Measurements from ENCODE around the gene EDN3. TPM values are rescaled to one million over a fixed set of nuclear protein-coding genes. Genes with fewer than 3 reads are reported as not detected.

Gene EDN3
- total and polyA plus RNA-seq, 2 donors (not counting 1 experiment from before 2014, with no cell fraction given): not detected

DNA sequence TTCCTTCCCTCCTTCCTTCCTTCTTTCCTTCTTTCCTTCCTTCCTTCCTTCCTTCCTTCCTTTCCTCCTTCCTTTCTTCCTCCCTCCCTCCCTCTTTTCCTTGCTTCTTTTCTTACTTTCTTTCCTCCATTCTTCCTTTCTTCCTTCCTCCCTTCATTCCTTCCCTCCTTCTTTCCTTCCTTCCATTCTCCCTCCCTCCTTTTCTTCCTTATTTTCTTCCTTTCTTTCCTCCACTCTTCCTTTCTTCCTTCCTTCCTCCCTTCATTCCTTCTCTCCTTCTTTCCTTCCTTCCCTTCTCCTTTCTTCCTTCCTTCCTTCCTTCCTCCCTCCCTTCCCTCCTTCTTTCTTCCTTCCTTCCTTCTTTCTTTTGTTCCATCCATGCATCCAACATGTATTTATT is 35.1 kb upstream of the EDN3 start:
- no peak for TF ChIP-seq CTCF (conservative IDR thresholded peaks at IDR 0.05 in 1 of 2, IDR thresholded peaks at IDR 0.05 in 1 of 2; ENCODE audit: low read depth in 1 of 2, low read length in 2 of 2)
- TF ChIP-seq EZH2 (IDR thresholded peaks at IDR 0.05; ENCODE audit: low read length, missing control alignments): no peak
- DNase-seq (ENCODE audit: low read depth in 2 of 2): no peak
- H3K79me2 ChIP-seq (ENCODE audit: control insufficient read depth, insufficient read depth, low read length): no peaks in the 10 kb centered on the region
- no peak overlapping the region for H3K27ac ChIP-seq (ENCODE audit: insufficient read depth, low read length)
- H3K4me3 ChIP-seq (replicated peaks in 1 of 4; ENCODE audit: control extremely low read depth in 1 of 4, insufficient read depth in 1 of 4, low read depth in 3 of 4, low read length in 4 of 4): no peak overlapping the region
- no peaks in the 10 kb centered on the region for H3K27me3 ChIP-seq (ENCODE audit: control insufficient read depth, insufficient read depth, low read length)
- H4K20me1 ChIP-seq (ENCODE audit: control insufficient read depth, extremely low read depth, insufficient read depth, low read length): no peaks in the 10 kb centered on the region
- no peak overlapping the region for H3K9ac ChIP-seq (ENCODE audit: insufficient read depth, low read length)
- H3K4me1 ChIP-seq (ENCODE audit: control insufficient read depth, extremely low read depth, insufficient read depth, low read length): no peaks in the 10 kb centered on the region
- H3K4me2 ChIP-seq (ENCODE audit: extremely low read depth, insufficient read depth, low read length): no peak overlapping the region
- no peaks in the 10 kb centered on the region for H3K9me3 ChIP-seq (ENCODE audit: control insufficient read depth, insufficient read depth, low read depth, low read length)
- H2AFZ ChIP-seq (ENCODE audit: low read length): no peak overlapping the region
- no peaks in the 10 kb centered on the region for H3K36me3 ChIP-seq (ENCODE audit: control insufficient read depth, insufficient read depth, low read length)

- TF ChIP-seq CTCF (conservative IDR thresholded peaks at IDR 0.05 in 1 of 2, IDR thresholded peaks at IDR 0.05 in 1 of 2; ENCODE audit: low read depth in 1 of 2, low read length in 2 of 2) (no peak), EZH2 (IDR thresholded peaks at IDR 0.05; ENCODE audit: low read length, missing control alignments) (no peak)
- Histone ChIP-seq H3K36me3 (ENCODE audit: control insufficient read depth, insufficient read depth, low read length) (no peaks in the 10 kb centered on the region), H3K4me3 (replicated peaks in 1 of 4; ENCODE audit: control extremely low read depth in 1 of 4, insufficient read depth in 1 of 4, low read depth in 3 of 4, low read length in 4 of 4) (no peak overlapping the region), H4K20me1 (ENCODE audit: control insufficient read depth, extremely low read depth, insufficient read depth, low read length) (no peaks in the 10 kb centered on the region), H3K4me2 (ENCODE audit: extremely low read depth, insufficient read depth, low read length) (no peak overlapping the region), H3K9me3 (ENCODE audit: control insufficient read depth, insufficient read depth, low read depth, low read length) (no peaks in the 10 kb centered on the region), H3K79me2 (ENCODE audit: control insufficient read depth, insufficient read depth, low read length) (no peaks in the 10 kb centered on the region), H3K9ac (ENCODE audit: insufficient read depth, low read length) (no peak overlapping the region), H2AFZ (ENCODE audit: low read length) (no peak overlapping the region), H3K27me3 (ENCODE audit: control insufficient read depth, insufficient read depth, low read length) (no peaks in the 10 kb centered on the region), H3K4me1 (ENCODE audit: control insufficient read depth, extremely low read depth, insufficient read depth, low read length) (no peaks in the 10 kb centered on the region), H3K27ac (ENCODE audit: insufficient read depth, low read length) (no peak overlapping the region)
- DNase-seq (ENCODE audit: low read depth in 2 of 2): no peak
Observed at GRCh38 chr20:59268870-59269269, 31.5 kb upstream of the EDN3 start.

DNA sequence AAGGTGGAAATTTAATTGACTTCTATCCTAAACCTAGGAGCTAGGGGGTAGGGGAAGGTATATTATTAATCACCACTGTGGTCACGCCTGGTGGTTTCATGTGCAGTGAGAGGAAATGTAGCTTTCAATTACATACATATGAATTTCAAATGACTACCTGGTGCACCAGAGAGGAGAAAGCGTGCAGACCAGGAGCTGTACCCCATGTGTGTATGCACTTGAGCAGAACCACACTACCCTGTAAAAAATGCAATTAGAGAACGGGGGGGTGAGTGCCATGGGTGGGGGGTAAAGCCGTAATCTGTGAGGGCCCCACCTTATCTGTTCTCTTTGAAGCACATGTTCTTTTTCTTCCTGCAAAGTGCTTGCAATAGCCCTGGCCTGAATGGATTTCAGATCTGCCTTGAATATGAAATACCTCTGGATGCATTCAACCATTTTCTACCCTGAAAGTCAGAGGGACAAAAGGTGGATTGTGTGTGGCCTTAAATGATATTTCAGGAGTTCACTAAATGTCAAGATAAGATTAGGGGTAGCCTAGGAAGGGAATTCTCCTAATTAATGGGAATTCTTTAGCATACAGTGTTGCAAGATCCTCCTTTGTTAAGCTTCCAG is 30.9 kb upstream of the EDN3 start:
- Histone ChIP-seq H3K9ac (ENCODE audit: insufficient read depth, low read length) (no peak overlapping the region), H3K4me2 (ENCODE audit: extremely low read depth, insufficient read depth, low read length) (no peak overlapping the region), H3K79me2 (ENCODE audit: control insufficient read depth, insufficient read depth, low read length) (no peaks in the 10 kb centered on the region), H3K4me1 (ENCODE audit: control insufficient read depth, extremely low read depth, insufficient read depth, low read length) (no peaks in the 10 kb centered on the region), H2AFZ (ENCODE audit: low read length) (no peak overlapping the region), H3K36me3 (ENCODE audit: control insufficient read depth, insufficient read depth, low read length) (no peaks in the 10 kb centered on the region), H3K27me3 (ENCODE audit: control insufficient read depth, insufficient read depth, low read length) (no peaks in the 10 kb centered on the region), H3K27ac (ENCODE audit: insufficient read depth, low read length) (no peak overlapping the region), H3K4me3 (replicated peaks in 1 of 4; ENCODE audit: control extremely low read depth in 1 of 4, insufficient read depth in 1 of 4, low read depth in 3 of 4, low read length in 4 of 4) (no peak overlapping the region), H3K9me3 (ENCODE audit: control insufficient read depth, insufficient read depth, low read depth, low read length) (no peaks in the 10 kb centered on the region), H4K20me1 (ENCODE audit: control insufficient read depth, extremely low read depth, insufficient read depth, low read length) (no peaks in the 10 kb centered on the region)
- TF ChIP-seq EZH2 (IDR thresholded peaks at IDR 0.05; ENCODE audit: low read length, missing control alignments) (no peak), CTCF (conservative IDR thresholded peaks at IDR 0.05 in 1 of 2, IDR thresholded peaks at IDR 0.05 in 1 of 2; ENCODE audit: low read depth in 1 of 2, low read length in 2 of 2) (no peak)
- DNase-seq (ENCODE audit: low read depth in 2 of 2): no peak

All from fibroblast of lung (primary cell).